ENCODE measurements around the gene INPP4A.

Gene INPP4A

GRCh38 chr2:98514879-98515249, 70.2 kb downstream of the INPP4A start:
- no peak for DNase-seq (ENCODE audit: low read depth)

DNA sequence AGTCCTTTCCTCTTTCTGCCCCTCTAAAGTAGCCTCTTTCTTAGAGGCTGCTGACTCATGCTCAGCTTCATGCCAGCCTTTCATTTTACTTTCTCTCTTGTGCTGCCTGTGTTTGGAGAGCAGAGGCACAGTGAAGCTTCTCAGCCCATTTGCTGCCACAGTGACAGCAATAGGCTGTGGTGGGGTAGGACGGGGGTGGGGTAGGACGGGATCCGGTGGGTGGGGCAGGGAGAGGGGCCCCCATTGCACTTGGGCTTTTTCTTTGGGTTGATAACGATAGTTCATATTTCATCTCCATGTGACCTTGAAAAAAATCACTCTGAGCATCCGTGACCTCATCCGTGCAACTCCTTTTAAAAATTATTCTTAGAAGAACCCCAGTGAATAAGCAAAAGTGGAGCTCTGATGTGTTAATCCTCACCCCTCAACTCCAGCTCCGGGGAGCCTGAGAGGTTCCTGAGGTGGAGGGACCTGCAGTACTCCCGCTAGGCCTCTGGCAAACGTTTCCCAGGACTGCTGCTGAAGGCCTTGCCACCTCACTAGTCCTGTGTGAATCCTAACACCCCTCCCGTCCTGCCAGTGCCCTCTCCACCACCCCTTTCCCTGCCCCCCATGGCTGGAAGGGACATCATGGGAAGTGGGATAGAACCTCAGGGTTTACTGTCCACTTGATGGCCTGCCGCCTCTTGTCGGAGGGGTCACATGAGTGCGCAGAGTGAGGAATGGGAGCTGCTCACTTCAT, 70.8 kb downstream of the INPP4A start:
- peak; percentile 42 for DNase-seq (ENCODE audit: low read depth)

DNA sequence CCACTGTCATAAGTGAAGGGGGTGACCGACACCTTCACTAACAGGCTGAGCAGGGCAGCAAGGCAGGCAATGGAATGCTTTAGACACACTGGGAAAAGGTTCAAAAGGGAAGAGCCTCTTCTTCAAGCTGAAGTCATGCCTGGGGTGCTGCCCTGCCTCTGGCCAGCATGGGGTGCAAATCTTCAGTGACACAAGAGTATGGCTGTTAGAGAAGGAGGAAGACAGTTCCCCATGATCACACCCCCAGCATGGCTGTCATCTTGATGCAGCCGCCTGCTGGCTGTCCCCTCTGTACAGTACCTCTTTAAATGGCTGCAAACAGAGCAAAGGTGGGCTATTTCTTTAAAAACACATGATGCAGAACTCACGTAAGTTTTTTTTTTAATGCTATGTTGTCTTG, 71.9 kb downstream of the INPP4A start:
- no peak for DNase-seq (ENCODE audit: low read depth)

GRCh38 chr2:98517636-98518035, 73.0 kb downstream of the INPP4A start:
- no peak for DNase-seq (ENCODE audit: low read depth)

DNA sequence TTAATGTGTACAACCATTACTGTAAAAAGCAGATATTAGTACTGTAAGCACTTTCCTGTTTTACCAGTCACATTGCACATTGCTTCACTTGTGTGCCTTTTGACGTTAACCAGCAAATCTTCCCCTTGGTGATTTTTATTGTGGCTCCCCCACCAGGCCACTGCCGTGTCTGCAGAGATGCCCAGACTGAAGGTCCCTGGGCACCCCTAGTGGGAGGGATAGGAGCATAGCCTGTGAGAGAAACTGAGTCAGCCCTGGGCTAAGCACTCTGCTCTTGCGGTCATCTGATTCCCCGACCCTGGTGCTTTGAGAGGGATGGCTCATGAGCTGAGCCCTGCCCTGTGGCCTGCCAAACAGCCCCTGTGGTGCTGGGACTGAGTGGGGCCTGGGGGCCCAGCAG, 73.4 kb downstream of the INPP4A start:
- no peak for DNase-seq (ENCODE audit: low read depth)

DNA sequence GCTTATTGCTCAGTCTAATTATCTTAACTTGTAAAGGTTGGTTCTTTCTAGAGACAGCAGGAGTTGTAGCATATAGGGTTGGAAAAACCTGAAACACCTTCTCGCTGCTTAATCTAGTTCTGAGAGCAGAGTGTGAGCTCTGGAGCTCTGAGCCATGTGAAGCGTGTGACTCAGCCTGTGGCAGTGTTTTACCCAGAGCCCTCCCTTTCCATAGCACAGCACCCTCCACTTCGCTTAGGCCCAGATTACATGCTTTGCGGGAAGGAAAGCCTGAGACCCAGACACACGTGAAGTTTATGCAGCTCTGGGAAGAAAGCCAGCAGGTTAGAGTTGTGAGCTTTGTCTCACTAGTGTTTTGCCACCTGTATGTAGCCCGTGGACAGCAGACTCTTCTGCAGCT, 74.5 kb downstream of the INPP4A start:
- DNase-seq (ENCODE audit: low read depth) = no peak

DNA sequence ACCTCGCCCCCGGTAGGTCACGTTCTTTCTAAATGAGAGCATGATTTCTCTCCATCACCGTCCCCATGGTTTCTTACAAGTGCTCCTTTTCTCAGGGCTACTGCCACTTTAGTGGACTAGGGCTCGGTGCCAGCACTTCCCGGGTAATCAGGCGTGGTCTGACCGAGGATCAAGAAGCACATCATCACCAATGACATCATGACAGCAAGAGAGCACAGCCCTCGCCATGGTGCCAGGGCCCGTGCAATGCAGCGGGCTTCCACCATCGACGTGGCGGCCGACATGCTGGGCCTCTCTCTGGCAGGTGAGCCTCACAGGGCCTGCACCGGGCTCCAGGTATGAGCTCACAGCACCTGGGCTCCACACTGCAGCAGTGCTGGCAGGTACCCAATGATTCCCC, 75.2 kb downstream of the INPP4A start:
- no peak for DNase-seq (ENCODE audit: low read depth)

DNA sequence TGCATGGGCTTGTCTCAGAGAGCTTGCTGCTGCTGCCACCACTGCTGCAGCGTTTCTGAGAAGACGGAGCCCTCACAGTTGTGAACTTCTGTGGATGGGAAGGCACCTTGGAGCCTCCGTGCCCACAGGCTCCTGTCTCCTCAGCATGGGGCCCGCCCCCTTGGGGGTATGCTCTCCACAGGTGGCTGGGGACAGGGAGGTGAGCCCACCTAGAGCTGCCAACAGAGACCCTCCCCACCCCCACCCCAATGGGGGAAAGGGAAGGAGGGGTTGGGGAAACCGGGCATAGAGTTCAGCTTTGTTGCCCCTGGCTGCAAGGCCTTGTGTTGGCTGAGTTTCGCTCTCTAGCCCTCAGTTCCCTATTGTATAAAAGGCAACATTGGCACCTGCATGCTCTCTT, 76.1 kb downstream of the INPP4A start:
- DNase-seq (ENCODE audit: low read depth) = no peak

- no peak for DNase-seq (ENCODE audit: low read depth)
These were observed 76.6 kb downstream of the INPP4A start for GRCh38 chr2:98521266-98521665.

DNA sequence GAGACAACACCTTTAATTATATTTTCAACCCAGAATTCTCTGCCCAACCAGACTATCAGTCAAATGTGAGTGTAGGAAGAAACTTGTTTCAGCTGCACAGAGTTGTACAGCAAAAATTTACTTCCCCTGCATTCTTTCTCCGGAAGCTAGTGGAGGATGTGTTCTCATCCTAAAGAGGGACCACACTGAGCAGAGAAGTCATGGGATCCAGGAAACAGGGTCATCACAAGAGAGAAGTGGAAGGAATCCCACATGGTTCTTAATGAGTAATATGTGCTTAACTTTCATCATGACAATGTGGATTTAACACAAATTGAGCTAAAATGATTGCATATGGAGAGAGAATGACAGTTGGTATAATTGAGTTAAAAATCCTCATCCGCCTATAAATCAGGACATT, 78.2 kb downstream of the INPP4A start:
- no peak for DNase-seq (ENCODE audit: low read depth)

DNA sequence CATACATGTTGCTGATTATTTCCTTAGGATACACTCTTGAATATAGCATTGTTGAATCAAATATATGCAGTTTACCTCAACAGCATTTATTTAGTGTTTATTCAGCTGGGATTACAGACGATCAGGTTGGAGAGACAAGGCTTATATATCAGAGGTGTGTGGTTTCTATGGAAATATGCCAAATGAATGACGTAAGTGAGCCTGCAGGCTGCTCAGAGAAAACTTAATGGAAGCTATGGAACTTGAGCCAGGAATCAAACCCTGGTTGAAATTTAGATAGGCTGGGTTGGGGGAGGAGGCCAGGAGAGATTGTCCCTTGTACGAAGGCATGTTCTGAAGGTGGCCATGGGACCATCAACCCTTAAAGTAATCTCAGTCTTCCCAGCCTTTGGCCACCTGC, 79.5 kb downstream of the INPP4A start:
- DNase-seq (ENCODE audit: low read depth) = no peak

DNA sequence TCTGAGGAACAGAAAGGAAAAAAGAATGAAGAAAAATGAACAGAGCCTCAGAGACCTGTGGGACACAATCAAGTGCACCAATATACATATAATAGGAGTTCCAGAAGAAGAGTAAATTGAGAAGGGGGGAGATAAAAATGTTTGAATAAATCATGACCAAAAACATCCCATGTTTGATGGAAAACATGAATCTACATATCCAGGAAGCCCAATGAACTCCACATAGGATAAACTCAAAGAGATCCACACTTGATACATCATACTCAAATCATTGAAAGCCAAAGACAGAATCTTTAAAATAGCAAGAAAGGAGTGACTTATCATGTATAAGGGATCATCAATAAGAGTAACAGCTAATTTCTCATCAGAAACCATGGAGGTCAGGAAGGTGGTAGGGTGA, 83.7 kb downstream of the INPP4A start:
- no peak for DNase-seq (ENCODE audit: low read depth)

GRCh38 chr2:98530114-98530513, 85.5 kb downstream of the INPP4A start:
- no peak for DNase-seq (ENCODE audit: low read depth)

DNA sequence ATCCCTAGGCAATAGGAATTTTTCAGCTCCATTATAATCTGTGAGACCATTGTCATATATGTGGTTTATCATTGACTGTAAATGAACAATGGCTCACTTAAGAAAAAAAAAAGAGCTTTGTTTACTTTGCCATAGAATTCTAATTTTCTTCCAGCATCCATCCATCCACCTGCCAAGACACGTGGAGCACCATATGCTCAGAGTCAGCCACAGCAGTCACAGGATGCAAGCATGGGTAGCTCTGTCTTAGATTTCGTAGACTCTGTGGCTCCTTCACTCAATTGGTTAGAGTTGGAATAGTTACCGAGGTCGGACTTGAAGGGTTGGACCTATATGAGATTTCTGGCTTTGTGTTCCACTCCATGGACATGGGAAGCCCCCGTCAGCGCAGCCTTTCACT, 88.1 kb downstream of the INPP4A start:
- no peak for DNase-seq (ENCODE audit: low read depth)

GRCh38 chr2:98533547-98533946, 88.9 kb downstream of the INPP4A start:
- DNase-seq (ENCODE audit: low read depth) = no peak

GRCh38 chr2:98534761-98535160, 90.1 kb downstream of the INPP4A start:
- no peak for DNase-seq (ENCODE audit: low read depth)

DNA sequence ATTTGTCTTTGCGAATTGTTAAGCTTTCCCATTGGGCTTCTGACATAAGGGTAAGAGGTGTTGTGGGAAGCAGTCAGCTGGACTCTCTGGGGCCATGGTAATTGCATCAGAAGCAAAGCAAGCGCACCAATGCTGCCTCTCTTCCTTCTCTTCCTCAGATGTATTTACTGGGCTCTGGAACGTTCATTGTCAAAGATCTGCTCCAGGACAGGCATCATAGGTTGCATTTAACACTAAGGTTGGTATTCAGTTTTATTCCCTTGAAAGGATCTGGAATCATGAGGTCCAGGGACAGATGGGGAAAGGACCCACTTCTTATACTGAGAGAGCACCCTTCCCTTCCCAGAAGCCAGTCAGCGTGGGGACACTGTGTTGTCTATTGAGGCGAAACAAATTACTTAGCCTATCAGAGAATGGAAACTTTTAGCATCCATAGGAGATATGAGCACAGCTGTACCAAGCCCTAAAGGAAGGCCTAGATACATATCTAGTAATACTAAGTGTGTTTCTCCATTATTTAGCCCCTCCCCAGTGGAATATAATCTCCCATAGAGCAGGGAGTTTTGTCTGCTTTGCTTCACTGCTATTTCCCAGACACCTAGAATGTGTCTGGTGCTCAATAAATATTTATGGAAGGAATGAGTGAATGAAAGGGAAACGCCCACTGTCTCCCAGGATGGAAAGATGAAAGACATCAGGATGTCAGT, 91.5 kb downstream of the INPP4A start:
- no peak for DNase-seq (ENCODE audit: low read depth)

DNA sequence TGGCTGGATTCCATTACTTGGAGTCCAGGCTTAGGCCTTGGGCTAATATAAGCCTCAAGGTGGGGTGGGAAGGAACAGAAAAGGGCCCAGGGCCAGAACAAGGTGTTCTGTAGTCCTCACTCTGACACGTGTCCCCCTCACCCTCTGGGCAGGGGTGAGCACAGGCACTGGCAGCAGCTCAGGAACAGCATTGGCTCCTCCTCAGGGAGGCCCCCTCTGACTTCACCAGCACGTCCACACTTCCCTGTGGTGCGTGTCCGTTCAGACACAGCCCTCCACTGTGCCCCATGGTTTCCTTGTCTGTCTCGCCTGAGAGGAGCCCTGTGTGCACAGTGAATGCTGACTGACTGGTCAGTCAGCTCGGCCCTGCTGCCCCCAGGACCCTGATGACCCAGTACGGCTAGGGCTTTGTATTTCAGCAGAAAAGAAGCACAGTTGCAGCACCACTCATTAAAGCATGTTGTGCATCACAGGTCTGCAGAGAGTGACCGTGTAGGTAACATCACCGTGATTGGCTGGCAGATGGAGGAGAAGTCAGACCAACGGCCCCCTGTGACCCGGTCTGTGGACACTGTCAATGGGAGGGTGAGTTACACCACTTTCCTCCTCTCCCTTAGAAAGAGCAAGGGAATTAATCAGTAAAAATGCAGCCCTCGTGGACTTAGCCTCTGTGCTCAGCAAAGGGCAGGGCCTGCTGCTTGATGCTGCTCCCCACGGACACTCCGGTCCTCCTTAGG, 92.9 kb downstream of the INPP4A start:
- no peak for DNase-seq (ENCODE audit: low read depth)

- no peak for DNase-seq (ENCODE audit: low read depth)
These were observed 93.8 kb downstream of the INPP4A start for GRCh38 chr2:98538280-98539041.

GRCh38 chr2:98539056-98539735, 94.5 kb downstream of the INPP4A start:
- DNase-seq (ENCODE audit: low read depth) = no peak

DNA sequence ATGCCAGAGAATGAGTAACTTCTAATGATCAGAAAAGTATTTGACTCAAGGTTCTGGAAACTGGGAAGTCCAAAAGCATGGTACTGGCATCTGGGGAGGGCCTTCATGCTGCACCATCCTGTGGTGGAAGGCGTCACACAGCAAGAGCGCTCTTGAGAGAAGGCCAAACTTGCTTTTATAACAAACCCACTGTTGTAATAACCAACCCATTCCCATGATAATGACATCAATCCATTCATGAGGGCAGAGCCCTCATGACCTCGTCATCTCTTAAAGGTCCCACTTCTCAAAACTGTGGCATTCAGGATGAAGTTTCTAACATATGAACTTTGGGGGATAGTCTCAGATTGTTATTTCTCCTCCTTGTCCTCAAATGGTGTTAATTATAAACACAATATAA, 95.9 kb downstream of the INPP4A start:
- no peak for DNase-seq (ENCODE audit: low read depth)

DNA sequence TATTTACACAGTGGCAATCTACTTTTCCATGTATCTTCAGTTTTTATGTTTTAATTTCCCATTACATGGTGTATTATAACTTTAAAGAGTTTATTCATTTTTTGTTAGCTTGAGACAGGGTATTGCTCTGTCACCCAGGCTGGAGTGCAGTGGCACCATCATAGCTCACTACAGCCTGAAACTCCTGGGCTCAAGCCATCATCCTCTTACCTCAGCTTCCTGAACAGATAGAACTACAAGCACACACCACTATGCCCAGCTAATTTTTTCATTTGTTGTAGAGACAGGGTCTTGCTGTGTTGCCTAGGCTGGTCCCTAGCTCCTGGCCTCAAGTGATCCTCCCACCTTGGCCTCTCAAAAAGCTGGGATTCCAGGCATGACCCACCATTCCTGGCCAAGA, 96.8 kb downstream of the INPP4A start:
- no peak for DNase-seq (ENCODE audit: low read depth)

Data from HS-5 (cell line).